T-helper 1 cell (primary cell): Measurements from ENCODE around the gene DDX19B.
"Not testable (repeated sequence)": the region's sequence is repeated elsewhere in the genome, so short reads cannot be mapped to it uniquely, and the experiment has no call there.

ENCODE experiments used
- DNase-seq, 5 donors: peaks; one replicate each; pipeline ENCODE4 v3.0.0-alpha.2; 2012 to 2020

Gene DDX19B

GRCh38 chr16:70289229-70290094 lies 9.5 kb upstream of the DDX19B start, which contains the start of gene AARS1:
Gene AARS1, minus strand, starts transcription at chr16:70289506. Its CDS starts 6,743 bp downstream, at chr16:70282763.
- DNase-seq: peak; percentile 88 to 99 (median 91)

DNA sequence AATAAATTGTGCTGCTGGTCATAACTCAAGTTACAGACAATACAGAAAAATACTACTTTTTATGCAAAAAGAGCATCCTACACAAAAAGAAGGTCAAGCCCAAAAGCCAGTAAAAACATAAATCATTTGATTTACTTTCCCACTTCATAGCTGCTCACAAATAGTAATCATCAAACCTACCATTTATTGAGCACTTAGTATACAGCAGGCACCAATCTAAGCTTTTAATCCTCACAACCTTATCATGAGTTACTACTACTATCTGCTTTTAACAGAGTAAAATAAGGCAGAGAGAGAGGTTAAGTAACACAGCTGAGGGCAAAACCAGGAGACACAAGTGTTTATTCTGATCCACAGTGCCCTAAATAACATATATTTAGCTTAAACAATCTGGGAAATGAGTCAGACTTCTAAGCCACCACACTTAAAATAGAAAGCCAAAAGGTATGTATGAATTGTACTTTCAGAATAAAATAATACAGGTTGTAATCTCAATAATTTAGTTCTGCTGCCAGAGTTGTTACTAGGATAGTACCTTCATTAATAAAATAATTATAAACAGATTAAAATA lies 8.0 kb upstream of the DDX19B start:
- DNase-seq: no peak

DNA sequence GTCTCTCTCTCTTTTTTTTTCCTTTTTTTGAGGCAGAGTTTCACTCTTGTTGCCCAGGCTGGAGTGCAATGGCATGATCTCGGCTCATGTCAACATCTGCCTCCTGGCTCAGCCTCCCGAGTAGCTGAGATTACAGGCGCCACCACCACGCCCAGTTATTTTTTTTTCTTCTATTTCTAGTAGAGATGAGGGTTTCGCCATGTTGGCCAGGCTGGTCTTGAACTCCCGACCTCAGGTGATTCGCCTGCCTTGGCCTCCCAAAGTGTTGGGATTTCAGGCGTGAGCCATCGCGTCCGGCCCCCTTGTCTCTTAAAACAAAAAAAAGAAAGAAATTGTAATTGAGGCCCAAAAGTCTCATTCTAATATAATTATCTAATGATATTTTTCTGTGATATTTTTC lies 6.8 kb upstream of the DDX19B start:
- not testable (repeated sequence) for DNase-seq

GRCh38 chr16:70294385-70295025 lies 4.5 kb upstream of the DDX19B start:
- DNase-seq: no peak

DNA sequence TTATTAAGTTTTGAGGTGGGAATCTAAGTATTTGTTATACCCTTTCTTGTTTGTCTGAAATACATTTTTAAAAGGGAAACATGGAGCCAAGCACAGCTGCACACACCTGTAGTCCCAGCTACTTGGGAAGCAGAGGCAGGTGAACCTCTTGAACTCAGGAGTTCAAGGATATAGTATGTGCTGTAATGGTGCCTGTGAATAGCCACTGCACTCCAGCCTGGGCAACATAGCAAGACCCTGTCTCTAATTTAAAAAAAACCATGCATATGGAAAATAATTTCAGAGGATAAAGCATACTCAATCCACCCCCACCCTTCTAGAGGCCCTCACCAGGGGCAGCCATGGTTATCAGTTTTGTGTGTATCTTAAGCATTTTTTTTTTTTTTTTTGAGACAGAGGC lies 3.4 kb upstream of the DDX19B start:
- no peak for DNase-seq

DNA sequence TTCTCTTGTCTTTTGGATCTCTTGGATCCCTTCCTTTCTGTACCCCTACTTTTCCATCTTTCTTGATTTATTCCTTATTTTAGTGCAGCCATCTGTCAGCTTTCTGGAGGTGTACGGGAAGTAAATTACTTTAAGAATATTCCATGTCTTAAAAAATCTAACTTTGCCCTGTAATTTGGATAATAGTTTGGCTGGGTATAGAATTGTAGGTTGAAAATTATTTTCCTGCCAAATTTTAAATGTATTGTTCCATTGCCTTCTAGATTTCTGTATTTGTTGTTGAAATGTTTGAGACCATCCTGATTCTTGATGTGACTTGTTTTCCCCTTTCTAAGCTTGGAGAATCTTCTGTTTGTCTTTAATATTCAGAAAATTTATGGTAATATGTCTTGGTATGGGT lies 2.1 kb downstream of the DDX19B start:
- no peak for DNase-seq

DNA sequence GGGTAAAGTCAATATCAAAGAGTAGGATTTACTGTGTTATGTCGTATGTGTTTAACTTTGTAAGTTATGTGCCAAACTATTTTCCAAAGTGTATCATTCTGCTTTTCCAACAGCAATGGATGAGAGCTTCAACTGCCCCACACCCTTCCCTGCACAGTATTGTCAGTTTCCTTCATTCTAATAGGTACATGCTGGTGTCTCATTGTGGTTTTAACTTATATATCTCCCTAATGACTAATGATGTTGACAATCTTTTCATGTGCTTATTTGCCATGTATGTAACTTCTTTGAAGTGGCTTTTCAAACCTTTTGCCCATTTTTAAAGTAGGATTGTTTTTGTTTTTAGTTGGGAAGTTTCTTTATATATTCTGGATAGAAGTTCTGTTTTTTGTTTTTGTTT lies 3.8 kb downstream of the DDX19B start:
- DNase-seq: no peak

DNA sequence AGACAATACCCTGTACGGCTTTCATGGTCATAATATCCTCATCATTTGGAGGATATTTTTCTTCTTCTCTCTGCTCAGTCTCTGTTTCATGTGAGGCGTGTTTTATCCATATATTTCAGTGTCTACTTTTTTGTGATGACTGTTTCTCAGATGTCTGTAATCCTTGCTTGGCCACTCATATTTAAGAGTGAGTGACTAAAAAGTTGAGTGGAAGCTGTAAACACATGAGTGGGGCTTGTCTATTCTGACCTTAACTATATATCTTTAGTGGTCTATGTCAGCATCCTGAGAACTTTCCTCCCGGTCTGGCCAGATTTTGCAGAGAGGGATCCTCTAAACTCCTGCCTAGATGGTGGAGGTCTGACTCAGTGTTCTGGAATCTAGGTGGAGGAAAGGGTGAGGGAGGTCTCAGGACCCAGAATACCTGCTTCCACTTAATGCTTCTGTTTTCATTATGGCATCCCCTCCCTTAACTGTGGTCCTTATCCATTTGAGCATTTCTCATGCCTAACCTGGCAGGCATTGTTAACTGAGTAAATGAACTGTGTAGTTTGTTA lies 6.0 kb downstream of the DDX19B start:
- no peak for DNase-seq

DNA sequence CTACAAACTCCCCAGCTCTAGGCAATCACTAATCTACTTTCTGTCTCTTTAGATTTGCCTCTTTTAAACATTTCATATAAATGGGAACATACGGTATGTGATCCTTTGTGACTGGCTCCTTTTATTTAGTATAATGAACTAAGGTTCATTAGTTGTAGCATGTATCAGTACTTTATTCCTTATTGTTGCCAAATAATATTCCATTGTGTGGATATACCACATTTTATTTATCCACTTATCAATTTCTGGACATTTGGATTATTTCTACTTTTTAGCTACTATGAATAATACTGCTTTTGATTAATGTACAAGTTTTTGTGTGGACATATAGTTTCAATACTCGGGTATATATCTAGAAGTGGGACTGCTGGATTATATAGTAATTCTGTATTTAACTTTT lies 7.9 kb downstream of the DDX19B start:
- no peak for DNase-seq

GRCh38 chr16:70307726-70308125 lies 8.7 kb downstream of the DDX19B start:
- not testable (repeated sequence) for DNase-seq

DNA sequence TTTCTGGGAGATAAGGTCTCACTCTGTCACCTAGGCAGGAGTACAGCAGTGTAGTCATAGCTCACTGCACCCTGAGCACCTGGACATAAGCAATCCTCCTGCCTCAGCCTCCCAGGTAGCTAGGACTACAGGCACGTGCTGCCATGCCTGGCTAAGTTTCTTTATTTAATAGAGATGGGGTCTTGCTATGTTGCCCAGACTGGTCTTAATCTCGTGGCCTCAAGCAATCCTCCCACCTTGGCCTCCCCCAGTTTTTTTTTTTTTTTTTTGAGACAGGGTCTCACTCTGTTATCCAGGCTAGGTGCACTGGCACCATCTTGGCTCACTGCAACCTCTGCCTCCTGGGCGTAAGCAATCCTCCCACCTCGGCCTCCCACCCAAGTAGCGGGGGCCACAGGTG lies 21.1 kb downstream of the DDX19B start:
- no peak for DNase-seq

DNA sequence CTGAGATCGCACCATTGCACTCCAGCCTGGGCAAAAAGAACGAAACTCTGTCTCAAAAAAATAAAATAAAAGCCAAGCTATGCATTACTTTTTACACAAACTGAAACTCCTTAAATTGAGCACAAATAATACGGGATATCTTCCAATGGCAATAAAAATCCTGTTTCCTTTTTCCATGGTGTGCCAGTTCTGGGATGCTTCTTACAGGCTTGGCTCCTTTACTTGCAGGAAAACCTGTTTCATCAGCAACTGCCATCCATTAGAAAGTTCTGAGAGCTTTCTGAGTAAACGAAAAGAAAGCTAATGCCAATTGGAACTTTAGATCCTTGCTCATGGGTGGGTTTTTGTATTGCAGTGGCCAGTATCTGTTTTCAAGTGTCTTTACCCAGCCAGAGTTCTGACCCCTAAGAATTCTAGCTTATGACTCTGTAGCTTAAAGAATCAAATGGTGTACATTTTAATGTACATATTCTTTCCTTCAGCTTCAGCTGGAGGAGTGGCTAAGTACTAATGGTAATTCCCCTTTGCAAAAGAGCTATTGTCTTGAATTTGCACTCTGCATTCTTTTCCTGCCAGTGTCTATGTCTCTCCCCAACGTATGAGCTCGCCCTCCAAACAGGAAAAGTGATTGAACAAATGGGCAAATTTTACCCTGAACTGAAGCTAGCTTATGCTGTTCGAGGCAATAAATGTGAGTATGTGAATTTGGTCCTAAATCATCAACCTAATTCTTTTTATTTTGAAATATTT lies 26.2 kb downstream of the DDX19B start:
- DNase-seq: no peak

- DNase-seq: no peak
Measured at GRCh38 chr16:70331091-70331490, 32.1 kb downstream of the DDX19B start.

GRCh38 chr16:70331588-70332358 lies 32.8 kb downstream of the DDX19B start:
- no peak for DNase-seq

GRCh38 chr16:70332728-70333127 lies 33.7 kb downstream of the DDX19B start:
- DNase-seq: not testable (repeated sequence)

DNA sequence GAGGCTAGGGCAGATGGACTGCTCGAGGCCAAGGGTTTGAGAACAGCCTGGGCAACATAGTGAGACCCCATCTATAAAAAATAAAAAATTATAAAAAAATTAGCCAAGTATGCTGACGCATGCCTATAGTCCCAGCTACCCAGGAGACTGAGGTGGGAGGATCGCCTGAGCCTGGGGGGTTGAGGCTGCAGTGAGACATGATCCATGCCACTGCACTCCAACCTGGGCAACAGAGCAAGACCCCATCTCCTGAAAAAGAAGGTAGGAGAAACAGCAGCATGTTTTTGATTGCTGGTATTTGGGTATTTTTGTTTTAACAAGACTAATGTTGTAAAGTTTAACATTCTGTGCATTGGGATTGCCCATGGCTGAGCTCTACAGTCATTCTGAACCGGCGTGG lies 38.8 kb downstream of the DDX19B start:
- DNase-seq: no peak

- no peak for DNase-seq
Measured at GRCh38 chr16:70341600-70341999, 42.6 kb downstream of the DDX19B start.

- DNase-seq: no peak
Measured at GRCh38 chr16:70342016-70342415, 43.0 kb downstream of the DDX19B start.

DNA sequence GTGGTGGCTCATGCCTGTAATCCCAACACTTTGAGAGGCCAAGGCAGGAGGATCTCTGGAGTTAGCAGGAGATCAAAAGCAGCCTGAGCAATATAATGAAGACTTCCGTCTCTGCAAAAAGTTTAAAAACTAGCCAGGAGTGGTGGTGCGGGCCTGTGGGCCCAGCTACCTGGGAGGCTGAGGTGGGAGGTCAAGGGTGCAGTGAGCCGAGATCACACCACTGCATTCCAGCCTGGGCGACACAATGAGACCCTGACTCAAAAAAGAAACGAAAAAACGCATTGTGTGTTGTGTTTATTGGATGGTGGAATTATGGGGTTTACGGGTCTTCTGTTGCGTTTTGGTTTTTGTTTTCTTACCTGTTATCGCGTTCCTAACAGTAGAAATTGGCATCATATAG lies 46.9 kb downstream of the DDX19B start:
- DNase-seq: no peak

GRCh38 chr16:70348991-70349390 lies 50.0 kb downstream of the DDX19B start:
- DNase-seq: no peak

GRCh38 chr16:70349783-70350182 lies 50.8 kb downstream of the DDX19B start:
- no peak for DNase-seq

DNA sequence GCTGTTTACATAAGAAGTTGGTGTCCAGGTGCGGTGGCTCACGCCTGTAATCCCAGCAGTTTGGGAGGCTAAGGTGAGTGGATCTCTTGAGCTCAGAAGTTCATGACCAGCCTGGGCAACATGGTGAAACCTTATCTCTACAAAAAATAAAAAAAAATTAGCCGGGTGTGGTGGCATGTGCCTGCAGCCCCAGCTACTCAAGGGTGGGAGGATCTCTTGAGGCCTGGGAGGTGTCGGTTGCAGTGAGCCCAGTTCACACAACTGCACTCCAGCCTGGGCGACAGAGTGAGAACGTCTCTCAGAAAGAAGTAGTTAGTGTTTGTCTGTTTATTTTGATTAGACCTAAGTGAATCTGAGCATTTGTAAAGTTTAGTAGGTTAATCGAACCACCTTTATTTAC lies 60.6 kb downstream of the DDX19B start:
- DNase-seq: no peak
